Stimulated activated CD4-positive, alpha-beta T cell treated with anti-CD3 and anti-CD28 coated beads, TNF-alpha, amount 100 ng/mL, for 48 hours (primary cell): ENCODE results near the gene LSM2.
"Not testable (repeated sequence)": the region's sequence is repeated elsewhere in the genome, so short reads cannot be mapped to it uniquely, and the experiment has no call there.

Experiments
- DNase-seq, 3 donors: peaks; one replicate each; pipeline ENCODE4 v3.0.0-alpha.2; 2020; ENCODE audit warnings: low read depth in 3 of 3

Gene LSM2

DNA sequence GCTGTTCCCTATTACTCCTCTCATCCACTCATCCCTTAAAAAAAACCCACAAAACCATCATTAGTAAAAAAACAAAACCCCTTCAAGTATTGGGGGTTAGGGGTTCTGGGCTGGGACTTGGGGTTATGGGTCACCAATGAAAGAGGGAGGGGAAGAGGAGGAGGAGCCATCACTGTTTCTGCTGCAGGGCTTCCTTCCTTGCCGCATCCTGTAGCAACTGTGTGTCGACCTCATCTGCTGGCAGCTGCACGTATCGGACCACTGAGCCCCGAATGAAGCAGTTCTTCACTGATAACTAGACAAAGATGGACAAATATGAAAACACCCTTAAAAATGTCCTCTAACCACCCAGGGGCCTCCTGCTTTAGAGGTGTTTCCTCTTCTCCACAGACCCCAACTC is 9.2 kb downstream of the LSM2 start:
- DNase-seq = no peak

- no peak for DNase-seq
Observed at GRCh38 chr6:31796993-31797385, 9.8 kb downstream of the LSM2 start.

DNA sequence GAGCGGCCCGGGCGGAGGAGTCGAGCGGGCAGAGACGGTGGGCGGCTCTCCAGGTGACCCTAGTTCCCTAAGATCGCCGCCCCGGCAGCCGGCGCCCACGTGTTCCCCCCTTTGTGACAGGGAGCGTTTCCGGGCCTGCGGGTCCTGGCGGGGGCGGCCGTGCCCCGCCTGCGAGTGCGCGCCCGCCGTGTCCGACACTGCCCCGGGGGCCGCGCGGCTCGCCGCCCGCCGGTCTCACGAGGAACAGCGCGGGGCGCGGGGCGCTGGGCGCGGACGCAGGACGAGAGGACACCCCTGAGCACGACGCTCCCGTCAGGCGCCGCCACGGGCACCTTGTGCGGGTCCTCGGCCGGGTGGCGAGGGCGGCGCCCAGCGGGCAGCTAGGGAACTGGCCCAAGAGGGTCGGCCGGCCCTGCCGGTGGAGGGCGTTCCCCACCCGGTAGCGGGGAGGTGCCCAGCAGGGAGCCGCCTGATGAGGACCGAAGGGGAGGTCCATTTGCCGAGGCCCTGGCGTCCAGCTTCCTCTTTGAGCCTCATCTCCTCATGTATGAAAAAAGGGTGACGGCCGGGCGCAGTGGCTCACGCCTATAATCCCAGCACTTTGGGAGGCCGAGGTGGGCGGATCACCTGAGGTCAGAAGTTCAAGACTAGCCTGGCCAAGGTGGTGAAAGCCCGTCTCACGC is 11.0 kb downstream of the LSM2 start, which contains the start of gene VARS1:
TSS of gene VARS1 (minus strand) at position 137 of the 683 bp plus-strand sequence. CDS start 535 bp downstream, outside the sequence.
- DNase-seq = peak; percentile 68 to 82 (median 73)

GRCh38 chr6:31794866-31795615 is 11.7 kb downstream of the LSM2 start:
- DNase-seq = no peak

DNA sequence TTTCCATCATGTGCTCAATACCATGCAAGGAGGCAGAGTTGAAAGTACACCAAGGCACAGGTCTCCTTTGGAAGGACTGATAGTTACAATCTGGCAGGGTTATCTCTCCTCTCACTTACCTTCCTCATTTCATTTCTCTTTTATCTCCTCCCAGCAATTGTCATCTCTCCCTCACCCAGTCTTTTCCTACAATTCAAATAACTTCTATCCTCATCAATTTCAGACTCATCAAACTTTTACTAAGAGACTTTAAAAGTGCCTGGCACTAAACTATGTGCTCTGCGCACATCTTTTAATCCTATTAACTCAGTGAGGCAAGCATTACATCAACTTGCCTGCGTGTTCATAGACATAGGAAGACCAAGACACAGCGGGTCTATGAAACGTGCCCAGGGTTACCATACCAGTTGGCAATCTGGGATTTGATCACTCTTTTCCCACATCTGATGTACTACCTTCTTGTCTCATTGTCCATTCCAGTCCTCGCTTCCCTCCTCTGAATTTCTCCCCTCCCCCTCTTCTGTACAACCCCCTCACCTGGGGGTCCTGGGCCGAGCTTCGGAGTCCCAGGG is 12.4 kb downstream of the LSM2 start:
- no peak for DNase-seq

- DNase-seq = not testable (repeated sequence)
Observed at GRCh38 chr6:31793927-31794245, 12.9 kb downstream of the LSM2 start.

DNA sequence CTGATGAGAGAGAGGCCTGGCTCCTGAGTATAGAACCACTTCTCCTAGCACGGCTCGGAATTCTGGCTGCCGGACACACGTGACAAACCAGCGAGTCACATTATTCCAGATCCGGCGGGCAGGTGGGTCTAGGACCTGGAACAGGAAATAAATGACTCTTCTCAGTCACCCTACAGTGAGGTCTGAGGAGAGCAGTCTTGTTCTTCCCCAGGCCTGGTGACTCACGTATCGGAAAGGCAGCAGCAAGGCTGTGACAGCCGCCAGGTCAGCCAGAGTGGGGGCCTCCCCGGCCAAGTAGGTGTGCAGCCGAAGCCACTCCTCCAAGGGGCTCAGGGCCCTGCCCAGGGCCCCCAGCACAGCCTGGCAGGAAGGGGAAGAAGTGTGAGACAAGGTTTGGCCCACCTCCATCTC is 14.0 kb downstream of the LSM2 start:
- DNase-seq = no peak

- no peak for DNase-seq
Observed at GRCh38 chr6:31792090-31792374, 14.7 kb downstream of the LSM2 start.

DNA sequence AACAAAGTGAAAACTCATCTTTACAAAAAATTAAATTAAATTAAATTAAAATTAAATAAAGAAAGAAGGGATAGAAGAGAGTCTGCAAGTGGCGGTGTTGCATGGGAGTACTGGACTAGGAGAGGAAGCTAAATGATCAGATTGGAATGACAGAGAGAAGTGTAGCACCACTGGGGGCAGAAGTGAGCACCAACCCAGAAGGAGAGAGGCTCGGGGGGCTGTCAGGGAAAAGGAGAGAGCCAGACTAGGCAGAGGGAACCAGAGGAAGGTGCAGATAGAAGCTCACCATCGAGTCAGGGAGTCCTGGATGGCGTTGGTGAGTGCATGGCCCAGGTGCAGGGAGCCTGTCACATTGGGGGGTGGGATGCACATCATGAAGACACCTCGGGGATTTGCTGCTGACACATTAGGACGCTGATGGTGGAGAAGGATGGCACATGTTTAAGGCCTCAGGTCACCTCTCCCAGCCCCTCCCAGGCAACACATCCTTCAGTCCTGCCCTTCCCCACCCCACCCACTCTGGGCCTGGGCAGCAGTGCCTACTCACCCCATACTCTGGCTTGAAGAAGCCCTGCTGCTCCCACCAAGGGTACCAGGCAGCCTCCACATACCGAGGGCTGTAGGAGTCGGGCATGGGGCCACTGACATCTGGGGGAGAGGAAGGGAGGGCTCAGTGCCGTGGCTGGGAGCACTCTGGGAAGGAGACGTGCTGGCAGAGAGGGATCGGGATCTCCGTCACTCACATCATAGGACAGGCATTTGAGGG is 15.3 kb downstream of the LSM2 start:
- no peak for DNase-seq

DNA sequence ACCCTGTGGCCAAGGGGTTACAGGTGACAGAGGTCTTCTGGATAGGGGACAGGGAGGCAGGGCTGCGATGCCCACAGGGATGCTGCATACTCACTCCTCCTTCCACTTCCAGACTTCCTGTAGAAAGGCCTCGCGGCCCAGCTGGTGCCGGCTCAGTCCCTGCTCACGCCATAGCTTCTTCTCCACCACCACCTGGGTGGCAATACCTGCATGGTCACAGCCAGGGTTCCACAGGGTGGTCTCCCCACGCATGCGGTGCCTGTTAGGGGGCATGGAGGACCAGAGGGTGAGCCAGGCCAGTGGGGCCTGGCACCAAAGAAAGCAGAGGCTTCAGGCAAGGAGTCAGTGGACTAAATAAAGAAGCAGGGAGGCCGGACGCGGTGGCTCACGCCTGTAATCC is 21.3 kb downstream of the LSM2 start:
- DNase-seq = no peak

- DNase-seq = no peak
Observed at GRCh38 chr6:31784098-31784925, 22.5 kb downstream of the LSM2 start.

DNA sequence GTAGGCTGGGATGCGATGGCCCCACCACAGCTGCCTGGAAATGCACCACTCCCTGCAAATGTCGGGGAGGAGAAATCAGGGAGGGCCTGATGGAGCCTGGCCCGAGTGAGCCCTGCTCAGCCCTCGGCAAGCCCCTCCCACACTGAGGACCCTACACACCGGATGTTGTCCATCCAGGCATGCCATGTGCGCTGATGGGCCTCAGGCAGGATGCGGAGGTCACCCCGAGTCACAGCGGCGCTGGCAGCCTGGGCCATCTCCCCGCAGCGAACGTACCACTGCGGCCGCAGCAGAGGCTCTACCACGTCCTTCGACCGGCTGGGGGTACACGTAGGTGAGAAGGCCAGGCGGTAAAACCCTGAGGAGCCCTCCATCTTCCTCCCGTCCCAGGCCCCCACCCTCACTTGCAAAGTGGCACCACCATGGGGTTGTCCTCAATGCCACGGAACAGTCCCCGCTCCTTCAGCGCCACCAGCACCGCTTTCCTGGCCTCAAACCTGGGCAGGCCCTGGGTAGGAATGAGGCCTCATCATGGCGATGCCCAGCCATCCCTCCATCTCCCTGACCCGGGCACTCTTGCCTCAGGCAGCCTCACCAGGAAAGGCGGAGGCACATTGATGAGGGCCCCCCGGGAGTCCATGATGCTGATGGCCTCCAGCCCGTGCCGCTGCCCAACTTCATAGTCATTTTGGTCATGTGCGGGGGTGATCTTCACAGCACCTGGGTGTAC is 24.5 kb downstream of the LSM2 start:
- no peak for DNase-seq

DNA sequence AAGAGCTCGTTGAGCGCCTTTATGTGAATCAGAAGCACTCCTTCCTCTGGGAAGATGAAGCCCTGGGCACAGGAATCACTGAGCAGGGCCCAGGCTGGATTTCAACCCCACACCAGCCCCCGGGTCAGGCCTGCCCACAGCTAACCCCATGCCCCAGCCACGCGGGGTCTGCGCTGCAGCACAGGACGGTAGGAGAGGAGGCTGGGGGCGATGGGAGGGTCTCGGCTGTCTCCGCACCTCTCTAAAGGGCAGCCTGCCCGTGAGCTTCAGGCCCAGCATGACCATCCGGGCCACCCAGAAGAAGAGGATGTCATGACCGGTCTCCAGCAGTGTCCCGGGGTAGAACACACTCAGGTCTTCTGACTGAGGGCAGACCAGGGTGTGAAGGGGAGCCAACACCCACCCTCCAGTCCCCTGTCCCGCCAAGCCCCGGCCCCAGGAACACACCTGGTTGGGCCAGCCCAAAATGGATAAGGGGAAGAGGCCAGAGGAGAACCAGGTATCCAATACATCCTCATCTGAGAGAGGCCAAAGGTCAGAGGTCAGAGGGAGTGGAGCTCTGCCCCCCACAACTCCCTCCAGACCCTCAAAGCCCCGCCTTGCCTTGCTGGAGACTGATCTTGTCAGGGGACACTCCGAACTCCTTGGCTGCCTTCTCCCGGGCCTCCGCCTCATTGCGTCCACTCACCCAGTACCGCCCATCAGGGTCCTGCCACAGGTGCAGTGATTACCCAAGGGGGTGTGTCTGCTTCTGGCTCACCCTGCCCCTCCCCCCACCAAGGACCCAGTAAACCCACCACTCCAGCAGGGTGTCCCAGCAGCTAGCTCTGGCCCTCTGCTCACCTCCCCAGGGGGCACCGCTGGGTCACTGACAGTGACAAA is 25.3 kb downstream of the LSM2 start:
- DNase-seq = no peak

- no peak for DNase-seq
Observed at GRCh38 chr6:31780507-31781243, 26.1 kb downstream of the LSM2 start.

GRCh38 chr6:31779908-31780307 is 26.9 kb downstream of the LSM2 start:
- DNase-seq = no peak

GRCh38 chr6:31778999-31779885 is 27.5 kb downstream of the LSM2 start:
- DNase-seq = no peak

DNA sequence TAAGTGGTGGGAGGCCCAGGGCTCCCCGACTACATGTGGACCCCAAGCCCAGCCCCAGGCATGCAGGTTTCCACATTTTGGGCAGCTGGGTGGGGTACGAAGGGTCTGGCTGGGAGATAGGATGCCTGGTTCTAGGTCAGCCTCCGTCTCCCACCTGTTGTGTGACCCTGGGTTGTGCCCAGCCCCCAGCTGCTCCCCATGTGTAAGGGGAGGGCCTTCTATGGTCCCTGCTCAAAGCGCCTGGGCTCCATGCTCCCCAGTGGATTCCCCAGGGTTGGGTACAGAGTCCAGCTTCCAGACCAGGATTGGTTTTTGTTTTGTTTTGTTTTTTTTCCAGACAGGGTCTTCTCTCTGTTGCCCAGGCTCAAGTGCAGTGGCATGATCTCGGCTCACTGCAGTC is 28.6 kb downstream of the LSM2 start:
- DNase-seq = no peak

DNA sequence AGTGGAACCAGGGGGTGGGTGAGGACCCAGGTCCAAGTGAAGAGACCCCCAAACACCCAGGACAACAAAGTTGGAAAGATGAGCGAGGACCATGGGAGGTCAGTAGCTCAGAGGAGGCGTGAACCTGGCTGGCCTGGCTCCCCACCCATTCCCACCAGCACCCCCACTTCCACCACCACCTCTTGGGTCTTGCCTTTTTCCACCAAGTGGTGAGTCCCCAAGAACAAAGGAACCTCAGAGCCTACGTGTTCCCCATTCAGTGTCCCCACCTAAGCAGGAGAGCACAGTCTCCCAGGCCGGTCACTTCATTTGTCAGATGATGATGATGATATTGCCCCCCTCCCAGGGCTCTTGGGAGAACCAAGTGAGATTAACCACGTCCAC is 29.1 kb downstream of the LSM2 start:
- DNase-seq = no peak
